GM19193 (cell line): ENCODE results near the gene SMIM24.

Experiments
- POLR2A ChIP-seq: IDR thresholded peaks from 4 replicates; pipeline ENCODE4 v1.6.1; 2011; ENCODE audit not compliant: insufficient read depth, insufficient read length; ENCODE audit errors: extremely low read depth

SMIM24 gene

GRCh38 chr19:3480383-3481091 is at the start of gene SMIM24:
Gene SMIM24, minus strand, starts transcription at chr19:3480525. Its CDS starts 62 bp downstream, at chr19:3480463.
- TF ChIP-seq POLR2A, result no peak

DNA sequence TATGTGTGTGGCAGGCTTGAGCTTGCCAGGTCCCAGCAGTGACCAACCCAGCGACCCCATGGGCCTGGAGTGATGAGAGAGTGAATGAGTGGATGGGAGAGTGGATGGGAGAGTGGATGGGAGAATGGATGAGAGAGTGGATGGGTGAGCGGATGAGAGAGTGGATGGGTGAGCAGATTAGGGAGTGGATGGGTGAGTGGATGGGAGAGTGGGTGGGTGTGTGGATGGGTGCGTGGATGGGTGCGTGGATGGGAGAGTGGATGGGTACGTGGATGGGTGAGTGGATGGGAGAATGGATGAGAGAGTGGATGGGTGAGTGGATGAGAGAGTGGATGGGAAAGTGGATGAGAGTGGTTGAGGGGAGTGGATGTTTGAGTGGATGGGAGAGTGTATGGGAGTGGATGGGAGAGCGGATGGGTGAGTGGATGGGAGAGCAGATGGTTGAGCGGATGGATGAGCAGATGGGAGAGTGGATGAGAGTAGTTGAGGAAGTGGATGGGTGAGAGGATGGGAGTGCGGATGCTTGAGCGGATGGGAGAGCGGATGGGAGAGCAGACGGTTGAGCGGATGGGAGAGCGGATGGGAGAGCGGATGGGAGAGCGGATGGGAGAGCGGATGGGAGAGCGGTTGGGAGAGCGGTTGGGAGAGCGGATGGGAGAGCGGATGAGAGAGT is 48.4 kb upstream of the SMIM24 start:
- TF ChIP-seq POLR2A, result no peak

DNA sequence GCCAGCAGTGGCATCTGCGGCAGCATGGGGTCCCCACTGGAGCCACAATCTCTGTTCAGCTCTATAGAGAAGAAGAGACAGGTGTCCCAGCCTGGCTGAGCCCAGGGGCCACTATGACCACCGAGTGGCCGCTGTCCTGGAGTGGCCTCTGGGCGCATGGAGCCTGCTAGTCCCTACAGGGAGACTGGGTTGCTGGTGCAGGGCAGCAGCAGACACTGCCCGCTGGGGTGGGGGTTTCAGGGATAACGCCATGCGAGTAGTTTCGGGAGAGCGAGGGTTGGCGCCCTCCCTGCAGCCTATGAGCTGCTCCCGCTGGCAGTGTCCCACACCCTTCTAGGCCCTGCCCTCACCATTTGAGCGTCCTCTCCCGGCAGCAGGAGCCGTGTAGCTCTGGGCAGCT is 47.8 kb upstream of the SMIM24 start:
- no peak for TF ChIP-seq POLR2A

- TF ChIP-seq POLR2A, result no peak
These were observed 47.0 kb upstream of the SMIM24 start for GRCh38 chr19:3527238-3527910.

- no peak for TF ChIP-seq POLR2A
These were observed 46.3 kb upstream of the SMIM24 start for GRCh38 chr19:3526507-3527237.

GRCh38 chr19:3524904-3525451 is 44.7 kb upstream of the SMIM24 start:
- TF ChIP-seq POLR2A, result no peak

GRCh38 chr19:3524078-3524842 is 43.9 kb upstream of the SMIM24 start:
- no peak for TF ChIP-seq POLR2A

DNA sequence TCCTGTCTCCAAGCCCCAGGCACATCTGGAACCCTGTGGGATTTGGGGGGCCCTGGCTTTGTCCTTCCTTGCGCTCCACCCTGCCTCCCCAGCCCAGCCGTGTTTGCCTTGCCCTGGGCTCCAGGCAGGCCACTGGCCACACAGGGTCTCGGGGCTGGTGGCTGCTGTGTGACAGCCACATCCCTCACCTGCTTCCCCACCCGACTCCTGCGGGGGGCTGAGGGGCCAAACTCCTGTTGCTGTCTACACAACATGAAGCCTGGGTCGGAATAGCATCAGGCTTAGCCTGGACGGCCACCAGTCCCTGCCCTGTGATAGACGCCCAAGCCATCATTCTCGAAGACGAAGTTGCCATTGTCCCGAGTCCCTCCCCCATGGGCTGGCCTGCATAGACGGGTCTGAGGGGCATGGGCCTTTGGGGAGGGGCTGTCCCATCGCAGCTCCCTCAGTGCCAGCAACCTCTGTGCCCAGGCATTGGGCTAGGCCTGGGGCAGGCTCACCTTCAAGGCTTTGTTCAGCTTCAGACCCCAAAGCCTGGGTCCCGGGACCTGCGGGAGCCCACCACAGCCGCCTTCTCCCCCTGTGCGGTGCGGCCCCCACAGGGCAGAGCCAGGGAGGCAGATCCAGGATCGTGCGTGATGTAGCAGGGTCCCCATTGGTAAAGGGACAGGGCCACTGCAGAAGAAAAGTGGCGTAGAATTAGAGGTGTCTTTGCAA is 43.2 kb upstream of the SMIM24 start:
- TF ChIP-seq POLR2A, result no peak

- TF ChIP-seq POLR2A, result no peak
These were observed 42.4 kb upstream of the SMIM24 start for GRCh38 chr19:3522421-3523360.

DNA sequence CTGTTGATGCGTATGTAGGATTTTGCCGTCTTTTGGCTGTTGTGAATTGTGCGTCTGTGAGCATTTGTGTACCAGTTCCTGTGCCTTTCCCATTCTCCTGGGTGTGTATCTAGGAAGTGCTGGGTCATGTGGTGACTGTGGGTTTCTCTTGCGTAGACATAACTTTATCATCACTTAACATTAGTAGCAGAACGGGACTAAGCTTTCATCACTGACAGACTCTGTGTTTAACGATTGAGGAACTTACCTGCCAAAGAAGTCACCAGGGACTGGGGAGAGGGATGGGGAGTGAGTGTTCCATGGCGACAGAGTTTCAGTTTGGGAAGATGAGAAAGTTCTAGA is 40.8 kb upstream of the SMIM24 start:
- TF ChIP-seq POLR2A, result no peak

GRCh38 chr19:3520166-3521103 is 40.1 kb upstream of the SMIM24 start:
- no peak for TF ChIP-seq POLR2A

GRCh38 chr19:3519126-3519525 is 38.8 kb upstream of the SMIM24 start:
- no peak for TF ChIP-seq POLR2A
